HG03103 (cell line): ENCODE measurements around the gene NPM1.

ENCODE experiments used
- ATAC-seq: cut with Tn5 transposase; IDR thresholded peaks from one replicate; pipeline ENCODE4 v1.9.1; 2021; ENCODE audit warnings: low read depth; ENCODE audit not compliant: unreplicated experiment

Gene NPM1

DNA sequence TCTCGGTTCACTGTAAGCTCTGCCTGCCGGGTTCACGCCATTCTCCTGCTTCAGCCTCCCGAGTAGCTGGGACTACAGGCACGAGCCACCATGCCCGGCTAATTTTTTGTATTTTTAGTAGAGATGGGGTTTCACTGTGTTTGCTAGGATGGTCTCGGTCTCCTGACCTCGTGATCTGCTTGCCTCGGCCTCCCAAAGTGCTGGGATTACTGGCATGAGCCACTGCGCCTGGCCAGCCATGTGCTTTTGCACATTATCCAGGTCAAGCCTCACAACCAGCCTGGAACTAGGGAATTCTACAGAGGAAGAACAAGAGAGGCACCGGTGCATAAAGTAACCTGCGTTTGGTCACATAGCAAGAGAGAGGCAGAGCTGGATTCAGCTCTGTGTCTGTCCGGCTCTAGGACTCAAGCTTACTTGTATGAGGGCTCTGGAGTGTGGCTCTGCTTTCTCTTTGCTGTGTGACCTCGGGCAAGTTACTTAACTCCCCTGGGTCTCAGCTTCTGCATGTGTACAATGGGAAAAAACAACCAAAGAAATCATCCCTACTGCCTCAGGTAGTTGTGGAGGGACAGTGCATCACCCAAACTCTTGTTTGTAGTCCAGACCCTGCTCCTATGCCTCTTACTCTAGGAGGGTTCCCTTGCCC, 38.1 kb downstream of the NPM1 start:
- ATAC-seq = no peak

DNA sequence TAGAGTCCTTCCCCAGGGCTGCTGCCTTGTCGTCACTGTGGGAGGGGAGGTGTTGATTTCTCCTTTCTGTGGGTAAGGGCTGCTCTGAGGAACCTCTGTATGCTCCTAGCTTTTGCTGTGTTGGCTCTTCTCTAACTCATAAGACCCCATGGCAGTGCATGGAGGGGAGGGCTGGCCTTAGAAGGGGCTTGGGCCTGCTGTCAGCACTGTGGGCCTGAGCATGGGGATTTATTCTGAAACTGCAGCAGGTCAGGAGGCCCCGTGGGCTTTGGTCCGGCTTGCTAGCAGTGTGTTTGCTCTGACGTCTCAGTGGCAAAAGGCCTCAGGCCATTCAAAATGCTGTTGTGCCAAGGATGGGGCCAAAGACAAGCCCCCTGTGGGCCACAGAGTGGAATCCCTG, 38.6 kb downstream of the NPM1 start:
- ATAC-seq = no peak

DNA sequence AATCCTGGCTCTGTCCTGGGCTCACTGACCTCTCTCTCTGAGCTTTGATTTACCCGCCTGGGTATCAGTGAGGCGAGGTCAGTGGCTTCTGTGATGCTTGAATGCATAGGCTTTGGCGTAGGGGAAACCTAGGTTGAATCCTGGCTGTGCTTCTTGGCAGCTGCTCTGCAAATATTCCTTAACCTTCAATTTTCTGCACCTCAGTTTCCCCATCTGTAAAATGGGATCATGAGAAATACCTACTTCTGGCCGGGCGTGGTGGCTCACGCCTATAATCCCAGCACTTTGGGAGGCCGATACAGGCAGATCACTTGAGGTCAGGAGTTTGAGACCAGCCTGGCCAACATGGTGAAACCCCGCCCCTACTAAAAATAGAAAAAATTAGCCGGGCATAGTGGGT, 39.0 kb downstream of the NPM1 start:
- no peak for ATAC-seq

DNA sequence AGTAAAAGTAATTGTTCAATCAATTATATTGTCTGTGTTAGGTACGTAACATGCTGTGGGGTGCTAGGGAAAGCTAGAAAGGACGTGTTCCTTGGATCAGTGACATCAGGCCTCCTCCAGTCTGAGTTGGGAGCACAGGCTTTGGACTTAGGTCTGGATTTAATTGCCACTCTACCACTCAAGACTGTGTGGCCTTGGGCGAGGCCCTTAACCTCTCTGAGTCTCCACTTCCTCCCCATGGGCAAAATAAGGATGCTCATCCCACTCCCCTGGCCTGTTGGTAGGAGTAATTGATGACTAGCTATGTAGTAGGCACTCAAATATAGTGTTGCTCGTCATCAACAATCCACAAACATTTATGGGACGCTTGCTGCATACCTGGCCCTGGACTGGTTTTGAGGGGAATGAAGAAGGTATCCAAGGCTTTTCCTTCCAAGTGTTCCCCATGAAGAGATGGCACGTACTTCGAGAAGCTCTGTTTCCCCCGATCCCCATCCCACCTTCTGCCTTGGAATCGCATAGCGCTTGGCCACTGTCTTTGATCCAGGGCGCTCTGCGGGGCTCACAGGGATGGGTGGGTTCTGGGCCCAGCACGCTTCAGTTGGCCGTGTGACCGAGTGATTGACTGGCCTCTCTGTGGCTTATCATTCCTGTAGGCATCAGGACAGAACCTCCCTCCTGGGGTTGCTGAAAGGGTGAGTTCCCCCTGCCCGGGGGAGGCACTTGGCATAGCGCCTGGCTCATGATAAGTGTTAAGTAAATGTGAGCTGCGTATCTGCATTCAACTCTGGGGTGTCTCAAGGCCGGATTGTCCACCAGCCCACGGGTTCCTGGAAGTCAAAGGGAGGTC, 39.9 kb downstream of the NPM1 start:
- no peak for ATAC-seq

DNA sequence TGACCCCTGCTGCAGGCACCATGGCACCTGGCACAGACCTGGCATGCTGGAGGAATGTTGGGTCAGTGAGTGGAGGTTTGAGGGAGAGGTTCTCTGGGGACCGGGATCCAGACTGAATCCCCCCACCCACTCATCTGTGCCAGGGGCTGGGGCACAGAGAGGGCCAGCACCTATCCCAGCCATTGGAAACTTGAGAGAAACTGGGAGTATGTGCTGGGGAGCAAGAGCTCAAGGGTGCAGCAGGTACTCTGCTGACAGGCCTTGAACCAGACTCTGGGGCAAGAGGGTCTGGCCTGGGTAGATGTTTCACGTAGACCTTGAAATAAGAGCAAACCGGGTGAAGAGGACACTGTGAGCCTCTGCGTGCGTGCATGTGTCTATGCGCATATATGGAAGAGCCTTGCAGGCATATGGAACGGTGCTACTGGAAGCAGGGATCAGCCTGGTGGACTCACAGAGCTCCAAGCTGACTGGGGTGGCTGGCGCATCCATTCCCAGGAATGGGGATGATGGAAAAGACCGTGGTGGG, 40.6 kb downstream of the NPM1 start:
- no peak for ATAC-seq

DNA sequence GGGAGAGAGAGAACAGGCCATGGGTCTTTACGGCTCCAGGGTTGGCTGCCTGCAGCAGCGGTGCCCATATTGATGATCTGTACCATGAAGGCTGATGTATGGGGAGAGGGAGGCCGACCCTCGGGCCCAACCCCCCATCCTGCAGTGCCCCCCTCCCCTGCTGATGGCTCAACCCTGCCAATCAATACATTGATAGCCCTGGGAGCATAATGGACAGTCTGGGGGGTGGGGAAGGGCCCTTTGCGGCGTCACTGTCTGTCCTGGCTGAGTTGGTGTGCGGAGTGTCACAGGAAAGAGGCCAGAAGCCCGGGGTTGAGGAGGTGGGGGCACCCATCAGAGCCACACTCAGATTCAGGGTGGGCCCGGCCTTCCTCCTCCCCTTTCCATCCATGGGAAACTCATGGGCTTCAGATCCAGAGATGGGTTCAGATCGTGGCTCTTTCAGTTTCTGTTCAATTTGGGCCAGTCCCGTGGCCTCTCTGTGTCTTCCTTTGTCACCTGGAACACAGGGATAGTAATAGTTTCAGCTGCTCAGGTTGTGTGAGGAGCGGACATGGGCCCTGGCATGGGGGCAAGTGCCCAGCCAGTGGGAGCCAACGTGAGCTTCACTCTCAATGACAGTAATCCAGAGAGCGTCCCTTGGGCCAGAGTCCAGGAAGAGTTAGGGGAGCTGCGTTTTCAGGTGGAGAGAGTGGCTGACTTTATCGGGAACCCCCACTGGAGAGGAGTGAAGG, 41.3 kb downstream of the NPM1 start:
- ATAC-seq = no peak

DNA sequence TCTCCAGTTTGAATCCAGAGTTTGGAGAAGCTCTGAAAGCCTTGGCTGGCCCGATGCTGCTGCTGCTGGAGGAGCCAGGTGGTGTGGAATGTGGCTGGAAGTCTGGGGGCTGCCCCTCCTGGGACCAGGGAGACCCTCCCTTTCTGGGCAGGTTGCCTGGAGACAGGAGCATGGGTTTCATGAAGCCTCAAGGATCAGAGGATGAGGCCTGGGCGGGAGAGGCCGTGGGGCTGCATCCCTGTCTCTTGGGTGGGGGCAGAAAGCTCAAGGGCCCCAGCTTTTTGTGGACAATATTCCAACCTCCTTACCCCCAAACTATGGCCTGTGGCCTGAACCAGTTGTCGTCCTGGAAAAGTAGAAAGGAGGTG, 41.9 kb downstream of the NPM1 start:
- ATAC-seq = no peak

DNA sequence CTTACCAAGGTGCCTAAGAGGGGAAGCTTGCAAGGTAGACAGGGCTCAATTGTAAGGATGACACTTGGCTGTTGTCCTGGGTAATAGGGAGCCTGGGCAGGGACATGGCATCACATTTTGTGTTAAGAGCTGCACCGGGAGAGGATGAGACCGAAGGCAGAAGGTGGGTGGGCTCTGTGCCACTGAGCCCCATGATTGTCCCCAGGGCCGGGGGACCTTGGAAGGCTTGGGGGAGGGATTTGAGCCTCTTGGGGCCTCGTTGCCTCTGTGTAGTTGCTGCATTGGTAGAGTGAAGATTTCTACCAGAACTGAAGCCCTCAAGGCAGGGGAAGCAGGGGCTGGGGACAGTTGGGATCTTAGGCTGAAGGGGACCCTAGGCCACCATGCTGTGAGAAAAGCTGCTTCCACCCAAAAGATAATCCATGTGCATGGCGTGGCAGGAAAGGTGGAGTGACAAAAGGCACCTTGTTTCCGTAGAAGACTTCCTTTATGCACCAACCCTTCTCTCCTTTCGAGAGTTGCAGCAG, 43.7 kb downstream of the NPM1 start:
- ATAC-seq = no peak

DNA sequence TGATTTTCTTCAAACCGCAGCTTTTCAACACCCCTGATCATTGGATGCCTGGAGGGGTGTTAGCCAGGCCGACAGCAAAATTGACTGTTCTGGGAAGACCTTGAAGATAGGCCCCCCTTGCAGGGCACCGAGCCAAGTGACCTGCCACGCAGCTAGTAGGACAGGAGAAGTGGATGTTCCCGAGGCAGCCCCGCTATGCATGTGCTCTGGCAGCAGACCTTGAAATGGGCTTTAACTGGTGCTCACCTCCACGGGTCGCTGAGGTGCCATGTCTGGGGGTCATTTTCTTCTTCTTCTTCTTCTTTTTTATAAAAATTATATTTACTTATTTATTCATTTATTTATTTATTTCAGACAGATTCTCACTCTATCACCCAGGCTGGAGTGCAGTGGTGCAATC, 44.4 kb downstream of the NPM1 start:
- no peak for ATAC-seq

DNA sequence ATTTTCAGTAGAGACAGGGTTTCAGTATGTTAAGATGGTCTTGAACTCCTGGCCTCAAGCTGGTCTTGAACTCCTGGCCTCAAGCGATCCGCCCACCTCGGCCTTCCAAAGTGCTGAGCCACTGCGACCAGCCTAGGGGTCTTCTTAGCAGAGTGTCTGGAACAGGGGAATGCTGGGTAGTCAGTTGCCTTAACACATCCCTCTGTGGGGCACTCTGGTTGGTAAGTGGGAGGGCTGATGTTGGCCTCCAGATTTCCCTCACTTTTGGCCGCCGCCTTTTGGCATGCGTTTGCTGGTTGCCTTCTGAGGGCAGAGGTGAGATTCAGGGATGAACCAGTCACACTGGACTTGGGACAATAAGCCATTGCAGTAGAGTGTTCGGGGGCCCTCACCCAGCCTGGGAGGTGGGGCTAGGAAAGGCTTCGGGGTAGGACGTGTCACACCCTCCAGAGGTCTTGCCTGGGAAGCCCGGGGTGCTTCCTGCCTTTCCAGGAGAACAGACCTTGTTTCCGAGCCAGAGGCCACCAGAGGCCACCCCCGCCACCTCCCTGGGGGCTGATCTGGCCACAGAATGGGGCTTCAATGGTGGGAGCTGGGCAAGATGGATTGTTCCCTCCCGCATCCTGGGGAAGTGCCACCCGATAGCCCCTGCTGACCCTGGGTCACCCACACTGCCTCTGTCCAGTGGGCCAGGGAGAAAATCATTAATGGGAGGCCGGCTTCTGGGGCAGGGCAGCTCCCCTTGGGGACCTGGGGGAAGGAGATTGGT, 45.1 kb downstream of the NPM1 start:
- no peak for ATAC-seq

DNA sequence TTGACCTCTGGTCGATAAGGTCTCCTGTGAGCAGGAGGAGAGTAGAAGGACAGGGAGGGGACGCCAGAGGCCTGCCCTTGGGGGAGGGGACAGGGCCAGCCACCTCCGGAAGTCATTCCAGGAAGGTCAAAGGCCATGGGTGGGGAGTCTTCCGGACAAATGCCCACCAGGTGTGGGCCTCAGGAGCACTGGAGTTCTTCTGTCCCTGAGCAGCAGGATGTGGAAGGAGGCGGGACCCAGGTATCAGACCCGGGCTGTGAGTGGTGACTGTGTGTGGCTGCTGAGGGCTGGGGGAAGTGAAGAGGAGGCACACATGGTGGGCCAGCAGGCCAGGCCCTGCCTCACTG, 45.7 kb downstream of the NPM1 start:
- no peak for ATAC-seq

DNA sequence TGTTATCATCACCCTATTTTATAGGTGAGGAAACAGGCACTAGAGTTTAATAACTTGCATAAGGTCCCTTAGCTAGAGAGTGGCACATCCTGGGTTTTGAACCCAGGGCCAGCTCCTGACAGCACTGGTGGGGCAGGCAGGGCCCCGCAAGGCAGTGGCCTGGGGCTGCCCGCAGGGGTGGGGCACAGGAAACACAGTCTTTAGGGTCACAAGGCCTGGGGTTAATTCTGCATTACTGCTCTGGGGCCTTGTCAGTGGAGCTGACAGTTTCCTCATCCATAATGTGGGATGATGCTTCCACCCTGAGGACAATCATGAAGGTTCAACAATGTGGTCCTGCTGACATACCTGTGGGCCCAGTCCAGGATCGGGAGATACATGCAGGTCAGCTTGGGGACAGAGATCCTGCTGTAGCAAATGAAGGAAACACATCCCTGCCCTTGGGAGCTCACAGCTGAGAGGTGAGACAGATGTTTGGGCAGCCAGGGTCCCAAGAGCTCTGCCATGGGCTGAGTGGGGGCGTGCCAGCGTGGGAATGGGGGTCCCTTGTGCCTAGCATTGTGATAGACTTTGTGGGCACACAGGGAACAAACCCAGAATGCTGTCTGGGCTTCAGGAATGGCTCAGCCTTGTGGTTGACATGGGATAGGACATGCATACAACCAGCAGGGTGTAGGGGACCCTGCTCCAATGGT, 46.5 kb downstream of the NPM1 start:
- no peak for ATAC-seq

DNA sequence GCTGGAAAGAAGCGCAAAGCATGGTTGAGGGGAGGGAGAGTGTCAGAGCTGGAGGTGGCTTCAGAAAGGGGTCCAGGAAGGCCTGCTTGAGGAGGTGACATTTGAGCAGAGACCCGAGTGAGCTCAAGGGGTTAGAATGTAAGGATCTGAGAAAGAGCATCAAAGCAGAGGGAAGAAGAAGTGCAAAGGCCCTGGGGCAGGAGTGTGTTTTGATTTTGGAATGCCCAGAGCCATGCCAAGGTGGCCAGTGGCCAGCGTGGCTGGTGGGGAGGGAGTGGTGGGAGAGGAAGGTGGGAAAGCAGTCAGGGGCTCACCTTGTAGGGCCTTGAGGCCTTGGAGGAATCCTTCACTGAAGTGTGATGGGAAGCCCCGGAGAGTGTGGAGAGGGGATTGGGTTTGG, 47.2 kb downstream of the NPM1 start:
- ATAC-seq = no peak

DNA sequence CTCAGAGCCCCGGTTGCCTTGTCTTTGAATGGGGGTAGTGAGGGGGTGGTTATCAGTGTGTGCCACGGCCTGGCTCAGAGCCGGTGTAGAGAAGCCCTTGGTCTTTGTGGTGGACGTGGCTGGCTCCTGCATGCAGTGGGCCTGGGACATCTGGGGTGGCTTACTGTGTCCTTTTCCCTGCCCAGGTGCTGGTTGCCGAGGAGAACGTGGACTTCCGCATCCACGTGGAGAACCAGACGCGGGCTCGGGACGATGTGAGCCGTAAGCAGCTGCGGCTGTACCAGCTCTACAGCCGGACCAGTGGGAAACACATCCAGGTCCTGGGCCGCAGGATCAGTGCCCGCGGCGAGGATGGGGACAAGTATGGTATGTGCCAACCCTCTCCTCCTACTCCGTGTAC, 48.3 kb downstream of the NPM1 start:
- no peak for ATAC-seq

DNA sequence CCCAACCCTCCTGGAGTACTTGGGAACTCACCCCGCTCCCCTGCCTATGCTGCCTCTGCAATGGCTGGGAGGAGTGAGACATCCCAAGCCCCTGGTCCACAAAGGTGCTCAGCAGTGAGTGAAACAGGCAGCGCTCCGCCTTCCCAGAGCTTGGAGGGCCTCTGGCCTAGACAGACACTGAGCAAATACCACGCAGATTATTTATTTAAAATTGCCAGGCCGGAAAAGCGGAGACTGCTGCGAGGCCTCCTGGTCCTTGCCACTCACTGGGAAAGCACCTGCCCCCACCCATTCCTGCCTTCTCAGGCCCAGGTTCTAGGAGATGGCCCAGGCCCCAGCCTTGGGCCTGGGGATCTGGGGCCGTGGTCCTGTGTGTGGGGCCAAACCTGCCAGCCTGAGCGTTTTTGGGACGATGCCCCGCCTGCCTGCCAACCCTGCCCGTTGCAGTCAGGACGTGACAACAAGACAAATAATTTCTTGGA, 49.2 kb downstream of the NPM1 start:
- ATAC-seq = no peak

DNA sequence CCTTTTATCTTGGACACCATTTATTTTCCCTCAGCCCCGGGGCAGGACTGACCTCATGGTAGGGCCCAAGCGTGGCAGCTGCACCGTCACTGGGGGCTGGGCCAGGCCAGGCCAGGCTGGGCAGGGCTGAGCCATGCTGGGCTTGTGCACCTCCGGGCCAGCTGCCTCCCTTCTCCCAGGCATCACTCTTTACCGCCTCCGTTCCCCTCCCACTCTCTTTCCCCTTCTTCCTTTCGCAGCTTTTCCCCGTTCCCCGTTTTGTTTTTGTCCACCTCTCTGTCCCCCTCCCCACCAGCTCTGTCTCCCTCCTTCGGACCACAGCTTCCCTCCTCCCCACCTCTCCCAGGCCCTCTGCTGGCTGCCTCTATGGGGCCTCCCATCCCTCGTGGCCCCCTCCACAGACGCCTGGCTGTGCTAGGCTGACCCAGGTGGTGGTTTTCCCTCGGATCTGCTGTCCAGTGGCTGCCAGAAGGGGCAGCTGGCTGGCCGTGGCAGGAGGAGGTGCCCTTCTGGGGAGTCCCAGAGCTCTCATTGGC, 49.7 kb downstream of the NPM1 start:
- no peak for ATAC-seq

DNA sequence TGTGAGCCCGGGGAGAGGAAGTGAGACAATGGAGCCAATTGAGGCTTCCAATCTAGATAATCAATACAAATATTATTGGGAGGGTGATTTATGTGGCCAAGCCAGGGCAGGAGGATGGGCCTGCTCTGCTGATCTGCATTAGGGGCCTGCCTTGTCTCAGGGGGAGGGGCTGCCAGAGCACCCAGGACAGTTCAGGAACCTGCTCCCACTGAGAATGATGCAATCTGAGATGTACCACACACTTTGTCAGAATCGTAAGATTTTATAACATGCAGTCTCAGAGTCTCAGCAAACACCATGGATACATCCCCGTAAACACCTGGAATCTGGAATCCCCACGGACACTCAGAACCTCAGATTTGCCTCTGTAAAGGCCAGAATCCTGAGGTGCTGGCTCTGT, 51.1 kb downstream of the NPM1 start:
- no peak for ATAC-seq

DNA sequence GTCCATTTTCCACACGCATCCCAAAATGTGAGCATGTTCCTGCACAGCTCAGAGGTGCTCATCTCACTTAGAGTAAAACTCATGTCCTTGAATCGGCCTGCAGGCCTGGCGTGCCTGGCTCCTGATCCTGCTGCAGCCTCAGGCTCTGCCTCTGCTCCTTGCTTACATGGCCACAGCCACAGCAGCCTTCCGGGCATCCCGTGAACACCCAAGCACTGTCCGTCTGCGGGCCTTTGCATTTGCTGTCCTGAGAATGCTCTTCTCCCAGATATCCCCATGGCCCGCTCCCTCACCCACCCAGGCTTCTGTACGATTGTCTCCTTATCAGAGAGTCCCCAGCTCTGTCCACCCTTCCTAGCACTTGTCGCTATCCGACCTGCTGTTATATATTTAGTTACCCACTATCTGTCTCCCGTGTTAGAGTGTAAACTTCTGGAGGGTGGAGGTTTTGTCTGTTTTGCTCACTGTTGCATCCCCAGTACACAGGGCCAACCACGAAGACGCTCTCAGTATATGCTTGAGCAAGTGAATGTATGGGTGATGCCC, 53.7 kb downstream of the NPM1 start:
- no peak for ATAC-seq

DNA sequence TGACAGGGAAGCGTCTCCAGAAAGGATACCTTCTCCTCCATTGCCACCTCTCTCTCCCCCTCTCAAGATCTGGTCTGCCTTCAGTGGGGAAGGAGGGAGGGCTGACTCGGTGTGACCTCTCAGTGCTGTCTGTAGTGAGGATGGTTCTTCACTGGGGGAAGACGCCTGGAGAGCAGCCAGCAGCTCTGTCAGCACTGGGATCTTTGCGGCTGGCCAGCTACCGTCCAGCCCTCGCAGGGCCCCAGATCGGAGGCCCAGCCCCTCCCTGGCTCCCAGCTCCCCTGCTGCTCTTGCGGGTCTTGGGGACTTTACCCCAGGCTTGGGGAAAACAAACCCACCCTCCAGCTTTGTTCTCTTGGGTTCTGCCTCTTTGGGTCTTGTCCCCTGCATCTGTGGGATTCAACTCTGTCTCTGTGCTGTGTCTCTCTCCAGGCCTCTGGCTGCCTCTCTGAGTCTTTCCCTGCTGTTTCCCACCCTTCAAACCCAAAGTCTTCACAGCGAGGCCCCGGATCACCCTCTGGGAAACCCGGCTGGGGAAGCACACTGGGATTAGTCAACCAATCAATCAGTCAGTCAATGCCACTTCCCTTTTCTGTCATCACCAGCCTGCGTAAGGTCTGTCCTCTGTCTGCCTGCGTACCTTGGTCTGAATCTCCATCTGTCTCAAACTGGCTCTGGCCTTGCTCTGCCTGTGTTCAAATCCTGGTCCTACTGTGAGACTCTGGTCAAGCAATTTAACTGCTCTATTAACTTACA, 54.8 kb downstream of the NPM1 start:
- ATAC-seq = no peak
